ENCODE data around the gene HEPACAM2. TPM values are rescaled to one million over a fixed set of nuclear protein-coding genes. Genes with fewer than 3 reads are reported as not detected.

HEPACAM2 gene
- total and polyA plus RNA-seq, 10 donors = 0.06 to 2.4 (median 0.28) TPM; not detected in 7

DNA sequence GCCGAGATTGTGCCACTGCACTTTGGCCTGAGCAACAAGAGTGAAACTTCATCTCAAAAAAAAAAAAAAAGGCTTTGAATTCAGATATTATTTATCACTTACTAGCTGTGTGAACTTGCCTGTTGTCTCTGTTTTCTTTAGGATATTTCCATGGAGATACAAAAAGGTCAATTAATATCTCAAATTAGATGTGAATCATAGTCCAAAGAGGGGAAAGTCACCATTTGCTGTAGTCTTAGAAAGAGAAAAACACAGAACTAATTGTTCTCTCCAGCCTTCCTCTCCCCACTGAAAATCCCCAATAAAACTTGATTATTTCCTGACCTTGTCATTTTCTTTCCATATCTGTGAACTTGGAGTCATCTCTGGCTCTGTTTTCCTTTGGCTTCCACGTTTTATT lies 21.2 kb downstream of the HEPACAM2 start:
- TF ChIP-seq, protein P1, sequence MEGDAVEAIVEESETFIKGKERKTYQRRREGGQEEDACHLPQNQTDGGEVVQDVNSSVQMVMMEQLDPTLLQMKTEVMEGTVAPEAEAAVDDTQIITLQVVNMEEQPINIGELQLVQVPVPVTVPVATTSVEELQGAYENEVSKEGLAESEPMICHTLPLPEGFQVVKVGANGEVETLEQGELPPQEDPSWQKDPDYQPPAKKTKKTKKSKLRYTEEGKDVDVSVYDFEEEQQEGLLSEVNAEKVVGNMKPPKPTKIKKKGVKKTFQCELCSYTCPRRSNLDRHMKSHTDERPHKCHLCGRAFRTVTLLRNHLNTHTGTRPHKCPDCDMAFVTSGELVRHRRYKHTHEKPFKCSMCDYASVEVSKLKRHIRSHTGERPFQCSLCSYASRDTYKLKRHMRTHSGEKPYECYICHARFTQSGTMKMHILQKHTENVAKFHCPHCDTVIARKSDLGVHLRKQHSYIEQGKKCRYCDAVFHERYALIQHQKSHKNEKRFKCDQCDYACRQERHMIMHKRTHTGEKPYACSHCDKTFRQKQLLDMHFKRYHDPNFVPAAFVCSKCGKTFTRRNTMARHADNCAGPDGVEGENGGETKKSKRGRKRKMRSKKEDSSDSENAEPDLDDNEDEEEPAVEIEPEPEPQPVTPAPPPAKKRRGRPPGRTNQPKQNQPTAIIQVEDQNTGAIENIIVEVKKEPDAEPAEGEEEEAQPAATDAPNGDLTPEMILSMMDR (IDR thresholded peaks at IDR 0.05 in 8 of 11, conservative IDR thresholded peaks at IDR 0.05 in 3 of 11) = no peak
- TF ChIP-seq POLR2A (IDR thresholded peaks at IDR 0.05) = no peak
- TF ChIP-seq POLR2AphosphoS5 (IDR thresholded peaks at IDR 0.05) = no peak
- Histone ChIP-seq H3K9me3 (no peaks in the 10 kb centered on the region), H3K27ac (no peak overlapping the region), H3K27me3 (replicated peaks in 1 of 7) (no peaks in the 10 kb centered on the region), H3K4me1 (no peaks in the 10 kb centered on the region), H3K36me3 (no peaks in the 10 kb centered on the region), H3K4me3 (no peak overlapping the region)
- no peak for DNase-seq
- WGBS, 5 donors = 58 to 68% (median 67%) methylated on average over 2 of the region's 2 CpGs
- intact Hi-C loops (cut with DNase I; ENCODE audit: low total_unique reads) = no loop called here

DNA sequence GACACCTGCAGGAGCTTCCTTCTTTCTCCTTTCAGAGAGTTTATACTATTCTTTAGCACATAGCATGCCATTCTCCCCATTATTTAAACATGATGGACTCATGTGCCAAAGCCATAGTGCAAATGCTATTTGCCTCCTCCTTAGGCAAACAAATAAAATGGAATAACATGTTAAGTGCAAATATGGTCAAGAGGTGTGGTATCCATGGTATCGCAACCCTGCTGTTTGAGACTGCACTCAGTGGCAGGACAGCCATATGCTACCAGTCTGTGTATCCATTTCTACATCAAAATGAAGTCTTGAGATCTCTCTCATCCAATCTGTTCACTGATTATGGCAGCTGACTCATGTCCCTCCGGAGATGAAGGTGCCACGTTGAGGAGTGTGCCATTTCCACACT lies 22.8 kb downstream of the HEPACAM2 start:
- Histone ChIP-seq H3K36me3 (no peaks in the 10 kb centered on the region), H3K27ac (no peak overlapping the region), H3K9me3 (no peaks in the 10 kb centered on the region), H3K4me1 (no peaks in the 10 kb centered on the region), H3K4me3 (no peak overlapping the region), H3K27me3 (replicated peaks in 1 of 7) (no peaks in the 10 kb centered on the region)
- 84 to 95% (median 90%) methylated on average over 3 of the region's 3 CpGs for WGBS, 5 donors
- TF ChIP-seq POLR2A (IDR thresholded peaks at IDR 0.05) (no peak), POLR2AphosphoS5 (IDR thresholded peaks at IDR 0.05) (no peak)
- TF ChIP-seq, protein P1 (IDR thresholded peaks at IDR 0.05 in 8 of 11, conservative IDR thresholded peaks at IDR 0.05 in 3 of 11) = no peak
- intact Hi-C loops (cut with DNase I; ENCODE audit: low total_unique reads) = no loop called here
- no peak for DNase-seq

GRCh38 chr7:93202594-93203250 lies 23.5 kb downstream of the HEPACAM2 start:
- 70 to 81% (median 76%) methylated on average over 5 of the region's 5 CpGs for WGBS, 5 donors
- Histone ChIP-seq H3K27me3 (replicated peaks in 1 of 7) (no peaks in the 10 kb centered on the region), H3K4me3 (no peak overlapping the region), H3K27ac (no peak overlapping the region), H3K36me3 (no peaks in the 10 kb centered on the region), H3K4me1 (no peaks in the 10 kb centered on the region), H3K9me3 (no peaks in the 10 kb centered on the region)
- TF ChIP-seq, protein P1 (IDR thresholded peaks at IDR 0.05 in 8 of 11, conservative IDR thresholded peaks at IDR 0.05 in 3 of 11) = no peak
- TF ChIP-seq POLR2AphosphoS5 (IDR thresholded peaks at IDR 0.05) = no peak
- TF ChIP-seq POLR2A (IDR thresholded peaks at IDR 0.05) = no peak
- no peak for DNase-seq
- intact Hi-C loops (cut with DNase I; ENCODE audit: low total_unique reads) = no loop called here

DNA sequence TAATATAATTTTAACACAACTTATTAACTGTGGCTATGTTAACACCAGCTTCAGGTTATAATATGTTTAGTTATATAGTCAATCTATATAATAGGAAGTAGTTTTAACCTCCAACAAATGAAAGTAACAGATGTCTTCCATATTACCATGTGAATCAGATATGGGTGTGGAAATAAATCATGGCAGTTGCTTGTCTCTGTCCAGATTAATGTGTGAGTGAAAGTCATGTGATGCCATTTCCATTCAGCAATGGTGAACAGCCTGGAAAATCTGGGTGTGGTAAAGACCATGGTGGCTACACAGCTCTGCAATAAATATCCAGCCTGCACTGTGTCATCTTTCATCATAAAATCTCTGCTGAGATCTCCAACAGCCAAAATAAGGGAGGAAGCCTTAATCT lies 27.8 kb downstream of the HEPACAM2 start:
- intact Hi-C loops (cut with DNase I; ENCODE audit: low total_unique reads) = no loop called here
- H3K27ac ChIP-seq = no peak overlapping the region

More for the DNA sequence above, 27.8 kb downstream of the HEPACAM2 start:
- H3K36me3 ChIP-seq = no peaks in the 10 kb centered on the region
- no peak overlapping the region for H3K4me3 ChIP-seq
- peaks cover 0 to 7% (median 0%) of the 10 kb centered on the region in 6 donors for H3K4me1 ChIP-seq
- H3K27me3 ChIP-seq (replicated peaks in 1 of 7) = no peaks in the 10 kb centered on the region
- no peak for DNase-seq
- H3K9me3 ChIP-seq = no peaks in the 10 kb centered on the region
- TF ChIP-seq, protein P1 (IDR thresholded peaks at IDR 0.05 in 8 of 11, conservative IDR thresholded peaks at IDR 0.05 in 3 of 11) = no peak
- no peak for TF ChIP-seq POLR2AphosphoS5 (IDR thresholded peaks at IDR 0.05)
- TF ChIP-seq POLR2A (IDR thresholded peaks at IDR 0.05) = no peak

Data from spleen (tissue), 11 donors.